ENCODE results near the gene MEFV.
A peak's percentile ranks its signal among the peaks of the same experiment; 100 is the strongest.
"Not testable (repeated sequence)": the region's sequence is repeated elsewhere in the genome, so short reads cannot be mapped to it uniquely, and the experiment has no call there.

The MEFV gene

GRCh38 chr16:3271281-3271680 lies 14.8 kb upstream of the MEFV start:
- H3K4me3 ChIP-seq (ENCODE audit: low read depth, low read length); DNase-seq (ENCODE audit: low read depth): not testable (repeated sequence)

DNA sequence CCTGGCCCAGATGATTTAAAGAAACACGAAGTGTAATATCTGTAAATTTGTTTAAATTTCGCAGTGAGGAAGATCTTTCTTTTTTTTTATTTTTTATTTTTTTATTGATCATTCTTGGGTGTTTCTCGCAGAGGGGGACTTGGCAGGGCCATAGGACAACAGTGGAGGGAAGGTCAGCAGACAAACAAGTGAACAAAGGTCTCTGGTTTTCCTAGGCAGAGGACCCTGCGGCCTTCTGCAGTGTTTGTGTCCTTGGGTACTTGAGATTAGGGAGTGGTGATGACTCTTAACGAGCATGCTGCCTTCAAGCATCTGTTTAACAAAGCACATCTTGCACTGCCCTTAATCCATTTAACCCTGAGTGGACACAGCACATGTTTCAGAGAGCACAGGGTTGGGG lies 14.3 kb upstream of the MEFV start:
- DNase-seq (ENCODE audit: low read depth); H3K4me3 ChIP-seq (ENCODE audit: low read depth, low read length): not testable (repeated sequence)

DNA sequence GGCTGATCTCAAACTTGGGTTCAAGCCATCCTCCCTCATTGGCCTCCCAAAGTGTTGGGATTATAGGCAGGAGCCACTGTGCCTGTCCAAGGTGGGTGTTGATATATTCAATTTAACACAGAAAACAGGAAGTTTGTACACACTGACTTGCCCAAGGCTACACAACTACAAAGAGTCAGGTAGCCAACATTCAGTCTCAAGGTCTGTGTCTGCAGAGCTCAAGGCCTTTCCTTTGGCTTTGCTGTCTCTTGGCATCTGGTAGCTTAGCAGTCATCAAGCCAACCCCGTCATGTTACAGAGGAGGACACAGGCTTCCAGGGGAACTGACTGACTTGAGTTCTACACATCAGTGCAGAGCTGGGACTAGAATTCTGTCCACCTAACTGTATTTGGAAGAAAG lies 11.9 kb upstream of the MEFV start:
- no peak for DNase-seq (ENCODE audit: low read depth)
- no peak overlapping the region for H3K4me3 ChIP-seq (ENCODE audit: low read depth, low read length)

DNA sequence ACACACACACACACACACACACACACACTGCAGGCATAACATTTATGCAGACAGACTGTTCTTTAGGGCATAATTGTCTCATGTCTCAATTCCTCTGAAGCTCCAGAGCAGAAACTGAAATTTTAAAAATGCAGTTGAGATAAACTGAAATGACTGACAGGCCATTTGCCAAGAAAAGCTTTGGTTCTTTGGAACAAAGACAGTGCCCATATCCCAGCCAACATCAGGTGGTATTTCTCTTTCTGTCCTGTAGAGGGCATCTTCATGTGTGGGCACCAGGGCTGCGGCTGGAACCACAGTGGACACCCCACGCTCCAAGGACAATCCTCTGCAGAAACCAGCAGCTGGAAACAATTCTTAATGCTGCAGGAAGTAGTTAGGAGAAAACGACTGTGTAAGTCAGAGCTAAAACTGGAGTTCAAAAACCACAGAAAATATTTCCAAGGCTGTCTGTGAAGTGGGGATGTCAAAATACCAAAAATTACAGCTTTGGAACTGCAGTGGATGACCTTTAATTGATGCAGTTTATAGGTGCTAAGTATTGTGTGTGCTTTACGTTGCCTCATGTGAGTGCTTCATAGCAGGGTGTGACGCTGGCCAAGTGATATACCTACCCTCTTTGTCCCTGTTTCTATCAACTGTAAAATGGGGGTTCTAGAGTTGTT lies 10.6 kb upstream of the MEFV start:
- DNase-seq (ENCODE audit: low read depth): no peak
- no peak overlapping the region for H3K4me3 ChIP-seq (ENCODE audit: low read depth, low read length)

GRCh38 chr16:3264137-3265036 lies 8.0 kb upstream of the MEFV start:
- H3K4me3 ChIP-seq (ENCODE audit: low read depth, low read length): peak overlapping the region; percentile 87
- peak; percentile 94 for DNase-seq (ENCODE audit: low read depth)

DNA sequence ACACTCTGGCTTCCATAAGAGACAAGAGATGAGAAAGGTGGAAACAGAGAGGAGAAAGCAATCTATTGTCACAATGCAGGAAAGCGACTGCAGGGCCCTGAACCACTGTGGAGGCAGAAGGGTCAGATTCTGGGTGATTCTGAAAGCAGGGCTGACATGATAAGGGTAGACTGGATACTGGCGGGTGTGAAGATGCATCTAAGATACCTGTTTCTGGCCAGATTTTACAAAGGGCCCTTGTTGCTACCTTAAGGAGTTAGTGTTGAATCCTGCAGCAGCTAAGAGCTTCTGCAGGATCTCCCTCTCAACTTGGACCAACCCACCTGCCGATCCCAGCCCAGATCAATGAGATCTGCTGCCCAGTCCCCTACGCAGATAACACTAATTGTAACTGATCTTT lies 6.1 kb upstream of the MEFV start:
- no peak for DNase-seq (ENCODE audit: low read depth)
- H3K4me3 ChIP-seq (ENCODE audit: low read depth, low read length): no peak overlapping the region

DNA sequence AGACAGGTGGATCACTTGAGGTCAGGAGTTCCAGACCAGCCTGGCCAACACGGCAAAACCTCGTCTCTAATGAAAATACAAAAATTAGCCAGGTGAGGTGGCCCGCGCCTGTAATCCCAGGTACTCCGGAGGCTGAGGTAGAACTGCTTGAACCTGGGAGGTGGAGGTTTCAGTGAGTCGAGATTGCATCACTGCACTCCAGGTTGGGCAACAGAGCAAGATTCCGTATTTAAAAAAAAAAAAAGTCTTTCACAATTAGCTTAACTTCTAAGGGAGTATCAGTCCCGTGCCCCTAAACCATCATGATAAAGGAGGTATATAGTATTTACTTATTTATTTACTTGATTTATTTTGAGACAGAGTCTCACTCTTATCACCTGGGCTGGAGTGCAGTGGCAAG lies 3.4 kb upstream of the MEFV start:
- DNase-seq (ENCODE audit: low read depth): no peak
- no peak overlapping the region for H3K4me3 ChIP-seq (ENCODE audit: low read depth, low read length)

DNA sequence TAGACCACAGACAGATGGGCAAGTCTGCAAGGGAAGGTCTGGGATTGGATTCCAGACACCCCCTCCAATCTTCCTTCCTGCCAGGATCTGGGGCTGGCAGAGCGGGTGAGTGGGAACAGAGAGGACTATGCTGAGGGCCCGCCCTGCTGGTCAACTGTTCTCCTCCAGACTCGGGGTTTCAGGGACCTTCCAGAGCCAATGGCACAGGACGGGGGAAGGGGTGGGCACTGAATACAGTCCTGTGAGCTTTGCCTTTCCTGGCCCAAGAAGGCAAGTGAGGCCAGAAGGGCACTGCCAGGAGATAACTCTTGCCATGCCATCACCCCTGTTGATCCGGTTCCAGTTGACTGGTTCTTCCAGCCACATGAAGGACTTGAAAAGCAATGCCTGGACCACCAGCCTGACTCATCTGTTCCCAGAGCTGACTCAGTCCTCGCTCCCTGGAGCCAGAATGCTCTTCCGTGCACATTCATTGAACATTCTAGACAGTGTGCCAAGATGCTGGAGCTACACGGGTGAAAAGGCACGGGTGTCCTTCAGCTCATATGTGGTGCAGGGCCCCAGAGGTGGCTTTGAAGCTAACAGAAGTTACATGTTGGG lies 533 bp upstream of the MEFV start:
- no peak for DNase-seq (ENCODE audit: low read depth)
- H3K4me3 ChIP-seq (ENCODE audit: low read depth, low read length): no peak overlapping the region

- H3K4me3 ChIP-seq (ENCODE audit: low read depth, low read length): no peak overlapping the region
- no peak for DNase-seq (ENCODE audit: low read depth)
These were observed 2.1 kb downstream of the MEFV start for GRCh38 chr16:3254309-3254708.

DNA sequence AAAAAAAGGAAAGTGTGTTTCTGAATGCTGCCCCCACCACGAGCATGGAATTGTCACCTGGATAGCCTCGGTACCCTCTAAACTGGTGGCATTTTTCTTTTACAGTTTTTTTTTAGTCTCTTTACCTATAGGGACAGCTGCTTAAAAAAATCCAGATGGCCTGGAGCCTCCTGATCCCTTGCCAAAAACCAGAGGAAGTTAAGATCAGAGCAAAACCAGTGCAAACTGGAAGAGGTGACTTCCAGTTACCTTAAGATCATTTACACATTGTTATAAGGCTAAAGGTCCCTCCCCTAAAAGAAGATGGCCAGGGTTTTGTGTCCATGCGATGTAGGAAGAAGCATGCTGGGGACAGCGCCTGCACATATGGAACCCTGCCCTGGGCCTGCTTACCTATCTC lies 3.5 kb downstream of the MEFV start:
- DNase-seq (ENCODE audit: low read depth): no peak
- no peak overlapping the region for H3K4me3 ChIP-seq (ENCODE audit: low read depth, low read length)

- no peak overlapping the region for H3K4me3 ChIP-seq (ENCODE audit: low read depth, low read length)
- DNase-seq (ENCODE audit: low read depth): no peak
These were observed 7.0 kb downstream of the MEFV start for GRCh38 chr16:3249451-3249850.

DNA sequence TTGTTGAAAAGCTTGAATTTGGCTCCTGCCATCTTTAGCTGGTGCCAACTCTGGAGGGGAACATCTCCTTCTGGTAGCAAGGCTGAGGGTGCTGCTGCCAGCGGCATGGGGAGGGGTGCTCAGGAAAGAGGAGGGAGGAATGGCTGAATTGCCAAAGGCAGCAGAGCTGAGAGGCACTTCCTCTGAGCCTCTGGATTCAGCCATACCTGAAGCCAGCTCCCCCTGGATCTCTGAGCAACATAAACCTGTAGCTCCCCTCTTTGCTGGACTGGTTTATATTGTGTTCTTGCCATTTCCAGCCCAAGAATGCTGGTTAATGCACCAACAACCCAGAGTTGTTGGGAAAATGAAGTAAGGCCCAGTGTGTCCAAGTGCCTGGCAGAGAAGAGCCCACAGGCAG lies 7.4 kb downstream of the MEFV start:
- no peak overlapping the region for H3K4me3 ChIP-seq (ENCODE audit: low read depth, low read length)
- no peak for DNase-seq (ENCODE audit: low read depth)

DNA sequence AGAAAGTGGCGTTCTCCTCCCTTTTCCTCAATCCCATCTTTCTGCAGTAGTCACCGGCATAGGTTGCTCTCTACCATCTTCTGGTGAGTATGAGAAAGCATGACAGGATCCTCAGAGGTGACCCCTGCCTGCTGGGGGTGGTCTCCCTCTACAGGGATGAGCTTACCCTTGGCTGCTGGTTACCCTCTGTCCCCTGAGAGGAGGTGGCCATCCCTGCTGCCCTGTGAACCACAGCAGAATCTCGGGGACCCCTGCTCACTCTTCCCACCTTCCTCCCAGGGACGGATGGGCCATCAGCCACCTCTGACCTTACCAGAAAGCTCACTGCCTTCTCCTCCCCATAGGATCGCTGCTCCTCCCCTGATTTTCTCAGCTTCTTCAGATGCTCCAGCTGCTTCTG lies 7.8 kb downstream of the MEFV start:
- DNase-seq (ENCODE audit: low read depth): no peak
- no peak overlapping the region for H3K4me3 ChIP-seq (ENCODE audit: low read depth, low read length)

DNA sequence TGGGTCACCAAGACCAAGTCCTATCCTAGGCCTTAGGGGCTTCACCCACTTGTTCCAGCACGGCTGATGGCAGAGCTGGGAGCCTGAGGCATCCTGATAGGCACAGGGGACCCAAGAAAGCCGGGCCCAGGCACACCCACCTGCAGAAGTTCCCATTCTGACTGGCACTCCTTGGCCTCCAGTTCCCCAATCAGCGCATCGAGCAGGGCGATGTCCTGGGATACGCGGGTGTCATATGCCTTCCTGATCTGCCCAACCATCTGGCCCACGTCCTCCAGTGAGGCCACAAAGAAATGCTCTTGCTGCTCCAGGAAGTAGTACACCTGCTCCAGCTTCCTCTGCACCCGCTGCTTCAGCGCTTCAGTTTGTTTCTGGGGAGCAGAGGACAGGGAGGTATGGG lies 9.6 kb downstream of the MEFV start:
- no peak overlapping the region for H3K4me3 ChIP-seq (ENCODE audit: low read depth, low read length)
- no peak for DNase-seq (ENCODE audit: low read depth)

GRCh38 chr16:3246002-3246401 lies 10.4 kb downstream of the MEFV start:
- DNase-seq (ENCODE audit: low read depth): no peak

GRCh38 chr16:3243882-3244281 lies 12.6 kb downstream of the MEFV start:
- no peak for DNase-seq (ENCODE audit: low read depth)
- H3K4me3 ChIP-seq (ENCODE audit: low read depth, low read length): no peak overlapping the region

More at GRCh38 chr16:3246002-3246401, 10.4 kb downstream of the MEFV start:
- H3K4me3 ChIP-seq (ENCODE audit: low read depth, low read length): no peak overlapping the region

GRCh38 chr16:3242709-3243108 lies 13.7 kb downstream of the MEFV start:
- H3K4me3 ChIP-seq (ENCODE audit: low read depth, low read length): no peak overlapping the region
- DNase-seq (ENCODE audit: low read depth): no peak

DNA sequence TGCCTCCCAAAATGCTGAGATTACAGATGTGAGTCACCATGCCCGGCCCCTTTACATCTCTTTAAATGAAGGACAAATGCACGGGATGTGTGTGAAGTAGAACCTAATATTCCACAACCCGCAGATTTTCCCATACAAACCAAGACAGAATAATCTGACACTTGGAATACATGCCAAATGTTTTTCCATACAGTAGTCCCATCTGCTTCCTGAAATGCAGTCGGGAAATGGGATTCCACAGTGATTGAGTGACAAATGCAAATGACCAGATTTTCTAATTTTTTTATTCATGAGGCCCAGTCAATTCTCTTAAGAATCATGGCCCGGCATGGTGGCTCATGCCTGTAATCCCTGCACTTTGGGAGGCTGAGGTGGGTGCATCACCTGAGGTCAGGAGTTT lies 14.7 kb downstream of the MEFV start:
- no peak for DNase-seq (ENCODE audit: low read depth)
- no peak overlapping the region for H3K4me3 ChIP-seq (ENCODE audit: low read depth, low read length)

- DNase-seq (ENCODE audit: low read depth): no peak
These were observed 20.4 kb downstream of the MEFV start for GRCh38 chr16:3235856-3236669.

More at GRCh38 chr16:3235856-3236669, 20.4 kb downstream of the MEFV start:
- no peak overlapping the region for H3K4me3 ChIP-seq (ENCODE audit: low read depth, low read length)

Data from skeletal muscle cell (primary cell).